ENCODE results near the gene HS3ST4.

Gene HS3ST4

GRCh38 chr16:25709213-25709612, 17.5 kb downstream of the HS3ST4 start:
- Histone ChIP-seq H3K9ac (ENCODE audit: insufficient read length, low read depth) (no peak overlapping the region), H3K9me3 (ENCODE audit: insufficient read depth, low read length) (peaks cover 6% of the 10 kb centered on the region; the same call in 1 of the 2 replicates), H3K27me3 (ENCODE audit: insufficient read depth, insufficient read length) (no peaks in the 10 kb centered on the region), H3K4me1 (ENCODE audit: insufficient read depth, insufficient read length) (peaks cover 4% of the 10 kb centered on the region), H3K4me3 (ENCODE audit: insufficient read length, low read depth) (no peak overlapping the region), H3K36me3 (ENCODE audit: insufficient read depth, insufficient read length, low read length) (no peaks in the 10 kb centered on the region)
- no peak for TF ChIP-seq YY1 (IDR thresholded peaks at IDR 0.05; ENCODE audit: insufficient read depth, insufficient read length)
- TF ChIP-seq SUZ12 (IDR thresholded peaks at IDR 0.05; ENCODE audit: extremely low read depth, insufficient read depth, insufficient read length), result no peak
- no peak for TF ChIP-seq ZNF274 (IDR thresholded peaks at IDR 0.05; ENCODE audit: low read depth, low read length)
- no peak for DNase-seq (ENCODE audit: low read depth, low spot score)

- DNase-seq (ENCODE audit: low read depth, low spot score), result no peak
- H3K4me1 ChIP-seq (ENCODE audit: insufficient read depth, insufficient read length), result peaks cover 4% of the 10 kb centered on the region
- H3K36me3 ChIP-seq (ENCODE audit: insufficient read depth, insufficient read length, low read length), result no peaks in the 10 kb centered on the region
- TF ChIP-seq YY1 (IDR thresholded peaks at IDR 0.05; ENCODE audit: insufficient read depth, insufficient read length) (no peak), ZNF274 (IDR thresholded peaks at IDR 0.05; ENCODE audit: low read depth, low read length) (no peak), SUZ12 (IDR thresholded peaks at IDR 0.05; ENCODE audit: extremely low read depth, insufficient read depth, insufficient read length) (no peak)
- H3K9me3 ChIP-seq (ENCODE audit: insufficient read depth, low read length), result no peaks in the 10 kb centered on the region
- no peak overlapping the region for H3K9ac ChIP-seq (ENCODE audit: insufficient read length, low read depth)
- no peak overlapping the region for H3K4me3 ChIP-seq (ENCODE audit: insufficient read length, low read depth)
- no peaks in the 10 kb centered on the region for H3K27me3 ChIP-seq (ENCODE audit: insufficient read depth, insufficient read length)
Measured at GRCh38 chr16:25713785-25714570, 22.2 kb downstream of the HS3ST4 start.

- Histone ChIP-seq H3K36me3 (ENCODE audit: insufficient read depth, insufficient read length, low read length) (no peaks in the 10 kb centered on the region), H3K4me1 (ENCODE audit: insufficient read depth, insufficient read length) (peaks cover 4% of the 10 kb centered on the region), H3K4me3 (ENCODE audit: insufficient read length, low read depth) (no peak overlapping the region), H3K9ac (ENCODE audit: insufficient read length, low read depth) (no peak overlapping the region), H3K27me3 (ENCODE audit: insufficient read depth, insufficient read length) (no peaks in the 10 kb centered on the region), H3K9me3 (ENCODE audit: insufficient read depth, low read length) (no peaks in the 10 kb centered on the region)
- no peak for TF ChIP-seq SUZ12 (IDR thresholded peaks at IDR 0.05; ENCODE audit: extremely low read depth, insufficient read depth, insufficient read length)
- TF ChIP-seq YY1 (IDR thresholded peaks at IDR 0.05; ENCODE audit: insufficient read depth, insufficient read length), result no peak
- TF ChIP-seq ZNF274 (IDR thresholded peaks at IDR 0.05; ENCODE audit: low read depth, low read length), result no peak
- no peak for DNase-seq (ENCODE audit: low read depth, low spot score)
Measured at GRCh38 chr16:25716186-25716585, 24.4 kb downstream of the HS3ST4 start.

- Histone ChIP-seq H3K9me3 (ENCODE audit: insufficient read depth, low read length) (no peaks in the 10 kb centered on the region), H3K36me3 (ENCODE audit: insufficient read depth, insufficient read length, low read length) (no peaks in the 10 kb centered on the region), H3K27me3 (ENCODE audit: insufficient read depth, insufficient read length) (no peaks in the 10 kb centered on the region), H3K4me3 (ENCODE audit: insufficient read length, low read depth) (no peak overlapping the region), H3K9ac (ENCODE audit: insufficient read length, low read depth) (no peak overlapping the region), H3K4me1 (ENCODE audit: insufficient read depth, insufficient read length) (no peaks in the 10 kb centered on the region)
- TF ChIP-seq ZNF274 (IDR thresholded peaks at IDR 0.05; ENCODE audit: low read depth, low read length) (no peak), SUZ12 (IDR thresholded peaks at IDR 0.05; ENCODE audit: extremely low read depth, insufficient read depth, insufficient read length) (no peak), YY1 (IDR thresholded peaks at IDR 0.05; ENCODE audit: insufficient read depth, insufficient read length) (no peak)
- no peak for DNase-seq (ENCODE audit: low read depth, low spot score)
Measured at GRCh38 chr16:25721439-25721838, 29.7 kb downstream of the HS3ST4 start.

- no peak for DNase-seq (ENCODE audit: low read depth, low spot score)
- TF ChIP-seq YY1 (IDR thresholded peaks at IDR 0.05; ENCODE audit: insufficient read depth, insufficient read length), result no peak
- TF ChIP-seq ZNF274 (IDR thresholded peaks at IDR 0.05; ENCODE audit: low read depth, low read length), result no peak
- TF ChIP-seq SUZ12 (IDR thresholded peaks at IDR 0.05; ENCODE audit: extremely low read depth, insufficient read depth, insufficient read length), result no peak
- H3K36me3 ChIP-seq (ENCODE audit: insufficient read depth, insufficient read length, low read length), result no peaks in the 10 kb centered on the region
Measured at GRCh38 chr16:25726430-25727098, 34.8 kb downstream of the HS3ST4 start.

GRCh38 chr16:25729188-25729915, 37.6 kb downstream of the HS3ST4 start:
- TF ChIP-seq ZNF274 (IDR thresholded peaks at IDR 0.05; ENCODE audit: low read depth, low read length) (no peak), YY1 (IDR thresholded peaks at IDR 0.05; ENCODE audit: insufficient read depth, insufficient read length) (no peak), SUZ12 (IDR thresholded peaks at IDR 0.05; ENCODE audit: extremely low read depth, insufficient read depth, insufficient read length) (no peak)
- no peaks in the 10 kb centered on the region for H3K9me3 ChIP-seq (ENCODE audit: insufficient read depth, low read length)
- no peaks in the 10 kb centered on the region for H3K27me3 ChIP-seq (ENCODE audit: insufficient read depth, insufficient read length)
- DNase-seq (ENCODE audit: low read depth, low spot score), result no peak
- H3K4me3 ChIP-seq (ENCODE audit: insufficient read length, low read depth), result no peak overlapping the region
- no peaks in the 10 kb centered on the region for H3K36me3 ChIP-seq (ENCODE audit: insufficient read depth, insufficient read length, low read length)
- no peaks in the 10 kb centered on the region for H3K4me1 ChIP-seq (ENCODE audit: insufficient read depth, insufficient read length)
- H3K9ac ChIP-seq (ENCODE audit: insufficient read length, low read depth), result no peak overlapping the region

More at GRCh38 chr16:25726430-25727098, 34.8 kb downstream of the HS3ST4 start:
- no peak overlapping the region for H3K9ac ChIP-seq (ENCODE audit: insufficient read length, low read depth)
- H3K4me3 ChIP-seq (ENCODE audit: insufficient read length, low read depth), result no peak overlapping the region
- no peaks in the 10 kb centered on the region for H3K4me1 ChIP-seq (ENCODE audit: insufficient read depth, insufficient read length)
- H3K27me3 ChIP-seq (ENCODE audit: insufficient read depth, insufficient read length), result no peaks in the 10 kb centered on the region
- no peaks in the 10 kb centered on the region for H3K9me3 ChIP-seq (ENCODE audit: insufficient read depth, low read length)

- H3K9me3 ChIP-seq (ENCODE audit: insufficient read depth, low read length), result no peaks in the 10 kb centered on the region
- DNase-seq (ENCODE audit: low read depth, low spot score), result no peak
- H3K4me3 ChIP-seq (ENCODE audit: insufficient read length, low read depth), result no peak overlapping the region
- H3K36me3 ChIP-seq (ENCODE audit: insufficient read depth, insufficient read length, low read length), result no peaks in the 10 kb centered on the region
- H3K9ac ChIP-seq (ENCODE audit: insufficient read length, low read depth), result no peak overlapping the region
- TF ChIP-seq ZNF274 (IDR thresholded peaks at IDR 0.05; ENCODE audit: low read depth, low read length), result no peak
- H3K27me3 ChIP-seq (ENCODE audit: insufficient read depth, insufficient read length), result no peaks in the 10 kb centered on the region
- H3K4me1 ChIP-seq (ENCODE audit: insufficient read depth, insufficient read length), result no peaks in the 10 kb centered on the region
Measured at GRCh38 chr16:25730396-25730795, 38.6 kb downstream of the HS3ST4 start.

Measured in NT2/D1 (cell line).